8988T (cell line): Measurements from ENCODE around the gene NRDC.
"Not testable (repeated sequence)": the region's sequence is repeated elsewhere in the genome, so short reads cannot be mapped to it uniquely, and the experiment has no call there.

Experiments used
- DNase-seq: peaks from one replicate; pipeline ENCODE4 v3.0.0; 2011

The NRDC gene

DNA sequence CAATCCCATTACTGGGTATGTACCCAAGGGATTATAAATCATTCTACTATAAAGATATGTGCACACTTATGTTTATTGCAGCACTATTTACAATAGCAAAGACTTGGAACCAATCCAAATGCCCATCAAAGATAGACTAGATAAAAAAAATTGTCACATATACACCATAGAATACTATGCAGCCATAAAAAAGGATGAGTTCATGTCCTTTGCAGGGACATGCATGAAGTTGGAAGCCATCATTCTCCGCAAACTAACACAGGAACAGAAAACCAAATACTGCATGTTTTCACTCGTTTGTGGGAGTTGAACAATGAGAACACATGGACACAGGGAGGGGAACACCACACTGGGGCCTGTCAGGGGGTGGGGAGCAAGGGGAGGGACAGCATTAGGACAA is 16.2 kb upstream of the NRDC start:
- DNase-seq: not testable (repeated sequence)

DNA sequence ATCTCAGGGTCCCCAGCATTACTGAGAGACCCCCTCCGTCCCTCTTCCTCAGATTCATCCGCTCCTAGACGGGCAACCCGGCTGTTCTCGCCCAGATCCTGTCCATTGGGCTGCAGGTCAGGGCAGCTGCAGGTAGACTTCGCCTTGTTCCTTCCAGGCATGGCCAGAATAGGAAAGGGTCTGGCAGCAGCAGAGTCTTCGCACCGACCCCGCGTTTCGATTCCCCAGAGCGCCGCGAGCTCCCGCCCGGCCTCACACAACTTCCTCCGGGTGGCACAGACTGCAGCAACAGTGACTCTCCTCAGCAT is 265 bp downstream of the NRDC start:
- no peak for DNase-seq

DNA sequence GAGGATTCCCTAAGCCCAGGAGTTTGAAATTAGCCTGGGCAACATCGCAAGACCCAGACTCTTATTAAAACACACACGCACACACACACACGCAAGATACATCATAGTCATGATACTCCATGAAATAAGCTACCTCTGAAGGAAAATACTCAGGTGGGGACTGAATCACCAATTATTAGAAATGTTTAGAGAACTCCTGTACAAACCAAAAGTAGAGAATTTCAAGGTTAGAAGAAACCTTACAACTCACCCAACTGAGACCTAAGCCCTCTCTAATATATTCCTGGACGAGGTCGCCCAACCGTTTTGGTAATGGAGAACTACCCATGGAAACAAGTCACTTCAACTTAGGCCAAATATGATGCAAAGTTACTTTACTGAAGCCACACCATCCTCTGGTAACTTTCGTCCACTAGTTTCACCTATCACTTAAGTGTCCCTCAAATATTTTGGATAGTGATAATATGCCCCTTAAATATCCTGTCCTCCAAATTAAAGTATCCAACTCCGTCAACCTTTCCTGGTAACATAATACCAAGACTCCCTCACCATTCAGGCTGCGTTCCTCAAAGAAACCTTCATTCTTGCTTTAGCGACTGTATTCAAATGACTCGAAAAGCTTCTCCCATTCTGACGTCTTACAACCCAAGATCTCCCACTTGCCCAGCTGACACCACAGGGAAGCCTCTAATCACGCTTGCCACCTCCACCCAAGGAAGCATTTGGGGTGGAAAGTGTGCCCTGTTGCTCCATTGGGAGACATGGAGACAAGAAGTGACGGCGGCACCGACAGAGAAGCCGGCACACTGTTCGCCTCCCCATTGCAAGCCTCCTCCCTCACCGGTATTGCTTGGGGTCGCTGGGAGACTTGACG is 856 bp downstream of the NRDC start:
- DNase-seq: no peak

DNA sequence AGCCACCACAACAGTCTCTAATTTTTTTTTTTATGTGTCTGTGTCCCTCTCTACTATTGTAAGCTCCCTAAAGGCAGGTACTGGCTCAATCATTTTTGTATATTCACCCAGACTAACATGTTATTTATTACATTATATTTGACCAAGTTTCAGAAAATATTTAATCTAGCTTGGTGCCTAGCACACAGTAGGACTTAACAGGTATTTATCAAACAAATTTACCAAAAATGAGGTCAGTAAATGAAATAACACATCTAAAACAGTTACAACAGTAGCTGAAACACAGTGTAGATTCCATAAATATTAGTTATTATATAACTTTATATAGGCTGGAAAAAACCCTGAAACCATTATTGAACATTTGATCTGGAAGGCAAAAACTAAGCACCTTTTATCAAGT is 2.7 kb downstream of the NRDC start:
- no peak for DNase-seq

DNA sequence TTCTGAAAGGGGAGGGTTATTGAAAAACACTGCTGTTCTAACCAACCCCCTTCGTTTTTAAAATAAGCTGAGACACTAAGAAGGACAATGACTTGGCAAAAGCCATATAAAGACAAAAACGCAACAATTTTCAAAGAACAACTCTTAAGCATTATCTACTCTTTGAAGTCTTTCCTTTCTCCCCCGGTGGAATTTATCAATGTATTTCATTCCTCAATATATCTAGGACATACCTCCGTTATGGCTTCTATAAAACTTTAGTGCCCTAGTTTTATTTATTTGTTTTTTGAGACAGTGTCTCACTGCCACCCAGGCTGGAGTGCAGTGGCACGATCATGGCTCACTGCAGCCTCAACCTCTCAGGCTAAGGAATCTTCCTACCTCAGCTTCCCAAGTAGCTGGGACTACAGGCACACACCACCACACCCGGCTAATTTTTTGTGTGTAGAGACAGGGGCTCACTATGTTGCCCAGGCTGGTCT is 3.2 kb downstream of the NRDC start:
- DNase-seq: no peak

DNA sequence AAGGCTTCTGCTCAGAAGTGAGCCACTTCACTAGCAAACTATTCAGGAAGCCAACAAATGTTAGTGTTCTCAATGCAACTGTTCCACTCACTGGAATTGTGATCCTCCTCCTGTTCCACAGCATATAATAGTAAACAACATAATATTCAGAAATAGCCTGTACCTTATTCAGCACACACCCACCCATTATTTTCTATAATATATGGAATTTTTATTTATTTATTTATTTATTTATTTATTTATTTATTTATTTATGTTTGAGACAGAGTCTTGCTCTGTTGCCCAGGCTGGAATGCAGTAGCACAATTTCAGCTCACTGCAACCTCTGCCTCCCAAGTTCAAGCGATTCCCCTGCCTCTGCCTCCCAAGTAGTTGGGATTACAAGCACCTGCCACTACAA is 5.3 kb downstream of the NRDC start:
- not testable (repeated sequence) for DNase-seq

DNA sequence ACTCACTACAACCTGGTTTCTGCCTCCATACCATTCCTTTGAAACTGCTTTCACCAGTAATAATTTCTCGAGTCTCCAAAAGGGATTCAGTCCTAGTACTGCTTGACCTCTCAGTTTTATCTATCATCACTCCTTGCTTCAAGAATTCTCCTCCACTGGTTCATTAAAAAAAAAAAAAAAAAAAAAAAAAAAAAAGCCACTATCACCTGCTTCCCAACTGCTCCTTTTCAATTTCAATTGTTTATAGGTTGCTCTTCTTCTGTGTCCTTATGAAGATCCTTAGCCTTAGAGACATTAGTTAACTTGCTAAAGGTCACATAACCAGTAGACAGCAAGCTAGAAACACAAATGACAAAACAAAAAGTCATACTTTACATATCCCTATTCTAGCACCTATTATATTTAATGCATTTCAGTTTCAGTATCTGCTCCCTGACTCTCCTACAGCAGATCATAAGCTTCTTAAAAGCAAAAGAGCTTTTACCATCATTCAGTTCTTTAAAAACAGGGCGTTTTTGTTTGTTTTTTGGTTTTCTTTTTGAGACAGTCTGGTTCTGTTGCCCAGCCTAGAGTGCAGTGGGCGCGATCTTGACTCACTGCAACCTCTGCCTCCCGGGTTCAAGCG is 7.1 kb downstream of the NRDC start:
- no peak for DNase-seq

DNA sequence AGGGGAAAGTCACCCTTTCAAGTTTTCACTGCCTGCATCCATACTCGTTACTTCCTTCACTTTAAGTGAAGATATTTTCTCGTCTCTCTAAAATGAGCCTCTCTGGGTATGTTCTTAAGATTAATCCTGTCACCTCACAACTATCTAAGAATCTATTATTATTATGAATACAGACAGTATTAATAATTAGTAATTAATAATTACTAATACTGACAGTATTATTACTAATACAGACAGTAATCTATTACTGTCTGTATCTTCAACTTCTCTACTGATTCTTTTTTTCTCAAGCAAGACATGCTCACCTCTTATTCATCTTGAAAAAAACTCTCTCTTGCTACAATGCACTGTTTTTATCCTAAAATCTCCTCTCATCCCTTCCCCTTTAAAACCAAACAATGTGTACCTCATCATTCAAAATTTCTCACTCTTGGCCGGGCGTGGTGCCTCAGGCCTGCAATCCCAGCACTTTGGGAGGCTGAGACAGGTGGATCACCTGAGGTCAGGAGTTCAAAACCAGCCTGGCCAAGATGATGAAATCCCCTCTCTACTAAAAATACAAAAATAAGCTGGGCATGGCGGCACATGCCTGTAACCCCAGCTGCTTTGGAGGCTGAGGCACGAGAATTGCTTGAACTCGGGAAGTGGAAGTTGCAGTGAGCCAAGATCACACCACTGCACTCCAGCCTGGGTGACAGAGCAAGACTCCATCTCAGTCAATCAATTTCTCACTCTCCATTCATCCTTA is 7.8 kb downstream of the NRDC start:
- DNase-seq: no peak

DNA sequence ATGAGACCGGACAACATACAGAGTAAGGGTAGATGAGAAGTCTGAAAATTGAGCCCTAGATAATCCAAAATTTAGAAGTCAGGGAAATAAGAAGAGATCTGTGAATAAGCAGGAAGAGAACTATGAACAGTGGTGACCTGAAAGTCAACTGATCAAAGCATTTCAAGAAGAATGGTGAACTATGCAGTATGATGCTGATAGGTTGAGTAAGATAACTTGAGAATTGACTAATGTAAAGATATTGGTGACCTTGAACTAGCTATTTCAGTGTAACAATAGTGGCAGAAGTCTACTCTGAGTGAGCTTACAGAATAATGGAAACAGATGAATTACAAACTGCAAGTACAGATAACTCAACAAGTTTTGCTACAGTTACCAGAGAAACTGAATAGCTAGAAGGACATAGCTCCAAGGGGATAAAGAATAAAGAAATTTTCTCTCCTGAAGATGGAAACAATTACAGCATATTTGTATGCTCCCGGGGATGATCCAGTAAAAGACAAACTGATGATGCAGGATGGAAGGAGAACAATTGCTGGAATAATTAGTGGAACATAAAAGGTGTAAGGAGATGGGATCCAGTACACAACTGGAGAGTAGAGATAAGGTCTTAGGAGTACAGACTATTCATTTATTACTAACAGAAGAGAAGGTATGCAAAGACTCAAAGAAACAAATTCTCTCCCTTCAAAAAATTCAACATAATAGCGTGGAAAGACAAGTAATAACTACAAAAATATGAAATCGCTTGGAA is 10.9 kb downstream of the NRDC start:
- no peak for DNase-seq

DNA sequence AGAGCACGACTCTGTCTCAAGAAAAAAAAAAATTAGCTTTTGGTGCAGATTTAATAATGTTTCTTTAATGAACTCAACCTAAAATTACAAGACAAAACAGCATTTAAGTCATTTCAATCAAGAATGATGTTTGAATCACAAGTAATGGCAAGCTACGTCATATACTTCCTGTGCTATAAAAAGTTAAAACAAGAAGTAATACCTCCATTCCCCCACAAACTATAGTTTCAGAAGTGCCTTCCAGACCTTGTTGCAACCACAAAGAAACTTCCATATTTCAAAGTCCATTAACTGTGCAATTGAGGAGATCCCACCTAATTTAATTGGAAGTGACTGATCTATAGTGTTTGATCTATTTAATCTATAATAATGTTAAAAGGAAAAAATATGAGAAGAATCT is 15.1 kb downstream of the NRDC start:
- no peak for DNase-seq

DNA sequence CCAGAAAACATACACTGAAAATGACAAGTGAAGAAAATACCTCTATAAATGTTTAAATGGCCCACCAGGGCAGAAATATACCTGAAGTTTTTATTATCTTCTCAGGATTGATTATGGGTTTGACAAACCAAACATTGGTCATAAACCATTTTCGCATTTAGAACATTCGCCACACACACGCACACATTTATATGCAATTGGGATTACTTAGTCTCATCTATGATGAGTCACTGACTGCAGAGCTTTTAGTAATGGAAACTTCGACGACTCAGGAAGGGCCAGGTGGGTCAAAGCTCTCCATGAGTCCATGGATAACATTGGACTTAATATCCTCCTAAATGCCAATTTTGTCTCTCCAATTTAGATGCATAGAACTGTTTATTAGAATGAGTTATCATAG is 16.9 kb downstream of the NRDC start:
- no peak for DNase-seq

DNA sequence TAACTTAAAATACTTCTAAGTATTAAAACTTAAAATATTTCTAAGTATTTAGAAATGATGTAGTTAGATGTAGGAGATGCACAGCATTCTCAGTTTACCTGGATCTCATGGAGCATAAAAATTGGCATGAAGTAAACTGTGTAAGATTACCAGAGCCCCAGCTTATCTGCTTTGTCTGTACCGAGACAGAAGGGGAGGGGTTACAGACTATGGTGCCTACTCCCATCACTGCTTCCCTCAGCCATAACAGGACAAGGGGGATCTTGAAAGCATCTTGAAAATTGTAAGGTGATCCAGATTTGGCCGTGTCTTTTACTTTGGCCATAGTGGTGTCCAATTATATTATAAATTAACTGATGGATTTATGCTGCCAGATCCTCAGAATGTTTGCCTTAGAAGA is 18.8 kb downstream of the NRDC start:
- DNase-seq: no peak

DNA sequence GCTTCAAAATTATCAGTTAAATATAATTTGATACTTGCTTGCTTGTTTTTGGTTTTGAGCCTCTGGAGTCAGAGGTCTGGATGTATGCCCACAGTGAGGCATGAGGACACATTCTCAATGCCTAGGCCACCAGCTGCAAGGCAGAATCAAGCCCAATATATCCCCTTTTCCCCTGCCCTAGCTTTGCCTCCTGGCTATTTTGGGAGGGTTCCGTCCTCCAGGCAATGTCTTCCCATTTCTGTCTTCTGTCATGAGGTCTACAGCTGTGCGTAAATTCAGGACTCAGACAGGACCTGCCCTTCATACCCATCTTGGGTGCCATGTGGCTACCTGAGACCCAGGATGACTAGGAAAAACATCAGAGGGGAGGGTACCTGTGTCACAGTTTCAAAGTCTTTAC is 19.2 kb downstream of the NRDC start:
- no peak for DNase-seq

DNA sequence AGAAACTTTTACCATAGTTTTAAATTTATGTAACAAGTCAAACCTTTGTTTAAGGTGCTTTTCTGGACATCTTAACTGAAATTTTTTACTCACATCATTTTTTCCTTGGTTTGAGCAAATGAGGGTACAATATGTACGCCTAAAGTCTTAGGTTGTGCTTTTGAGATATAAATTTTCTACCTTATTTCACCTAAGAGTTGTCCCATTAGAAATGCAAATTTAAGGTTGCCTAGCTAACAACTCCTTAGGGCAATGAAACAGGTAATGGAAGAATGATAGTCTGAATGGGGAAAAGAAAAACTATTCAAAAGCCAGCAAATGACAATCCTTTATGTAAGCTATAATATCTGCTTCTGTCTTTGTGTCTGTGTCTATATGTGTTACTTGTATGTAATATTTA is 19.6 kb downstream of the NRDC start:
- DNase-seq: no peak

DNA sequence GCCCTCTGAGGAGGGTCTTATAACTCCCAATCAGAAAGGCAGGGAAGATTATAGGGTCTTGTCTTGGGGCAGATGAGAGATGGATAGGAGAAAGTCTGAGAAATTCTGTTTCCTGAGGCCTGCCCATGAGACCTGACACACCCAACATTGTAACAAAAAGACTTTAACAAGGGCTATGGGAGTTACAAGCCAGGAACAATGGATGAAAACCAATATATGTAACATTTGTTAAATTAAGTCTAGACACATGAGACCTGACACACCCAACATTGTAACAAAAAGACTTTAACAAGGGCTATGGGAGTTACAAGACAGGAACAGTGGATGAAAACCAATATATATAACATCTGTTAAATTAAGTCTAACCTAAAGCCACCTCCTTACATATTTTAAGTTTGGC is 21.8 kb downstream of the NRDC start:
- no peak for DNase-seq

DNA sequence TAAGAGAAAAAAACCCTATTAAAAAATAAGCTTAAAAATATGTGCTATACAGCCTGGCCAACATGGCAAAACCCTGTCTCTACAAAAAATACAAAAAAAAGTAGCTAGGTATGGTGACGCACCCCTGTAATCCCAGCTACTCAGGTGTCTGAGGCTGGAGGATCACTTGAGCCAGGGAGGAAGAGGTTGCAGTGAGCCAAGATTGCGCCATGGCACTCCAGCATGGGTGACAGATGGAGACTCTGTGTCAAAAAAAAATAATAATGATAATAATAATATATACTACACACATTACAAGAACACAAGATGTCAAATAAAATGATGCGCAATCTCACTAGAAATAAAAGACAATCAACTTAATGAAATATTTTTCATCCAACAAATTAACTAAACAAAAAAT is 22.9 kb downstream of the NRDC start:
- DNase-seq: no peak

DNA sequence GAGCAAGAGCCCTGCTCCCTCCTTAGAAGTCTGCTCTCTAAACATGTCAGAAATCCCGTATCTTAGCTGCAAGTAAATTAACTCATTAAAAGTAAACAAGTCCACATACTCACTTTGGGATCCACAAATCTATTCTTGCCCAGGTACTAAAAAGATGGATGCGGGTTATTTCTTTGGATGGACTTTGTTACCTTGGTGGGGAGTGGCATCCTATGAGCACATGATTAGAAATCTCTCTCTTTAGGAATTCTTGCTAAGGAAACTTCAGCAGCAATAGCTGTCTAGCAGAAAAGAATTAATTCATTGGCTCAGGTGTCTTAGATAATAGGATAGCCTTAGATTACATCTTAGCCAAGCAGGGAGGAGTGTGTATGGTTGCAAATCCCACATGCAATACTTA is 25.2 kb downstream of the NRDC start:
- DNase-seq: no peak

DNA sequence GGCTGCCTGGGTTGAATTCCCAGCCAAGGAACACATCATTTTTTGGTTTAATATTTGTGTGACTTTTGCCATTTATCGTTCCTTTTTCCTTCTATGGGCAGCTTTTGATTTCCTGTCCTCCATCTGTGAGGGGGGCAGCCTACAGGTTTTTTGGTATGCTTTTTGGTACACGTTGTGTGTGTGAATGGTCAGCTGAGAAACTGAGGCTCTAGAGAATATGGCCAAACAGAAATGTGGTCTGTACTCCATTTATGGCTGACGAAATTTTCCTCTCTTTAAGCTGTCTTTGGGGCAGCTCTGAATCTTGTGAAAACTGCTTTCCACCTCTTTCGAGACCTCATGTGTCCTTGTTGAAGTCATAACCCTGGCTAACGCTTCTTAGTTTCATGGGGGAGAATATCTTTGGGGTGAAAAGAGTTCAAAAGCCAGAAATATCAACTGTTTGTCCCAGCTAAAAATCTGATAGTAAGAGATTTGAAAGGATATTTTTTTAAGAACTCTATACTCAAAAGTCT is 26.6 kb downstream of the NRDC start:
- DNase-seq: no peak

DNA sequence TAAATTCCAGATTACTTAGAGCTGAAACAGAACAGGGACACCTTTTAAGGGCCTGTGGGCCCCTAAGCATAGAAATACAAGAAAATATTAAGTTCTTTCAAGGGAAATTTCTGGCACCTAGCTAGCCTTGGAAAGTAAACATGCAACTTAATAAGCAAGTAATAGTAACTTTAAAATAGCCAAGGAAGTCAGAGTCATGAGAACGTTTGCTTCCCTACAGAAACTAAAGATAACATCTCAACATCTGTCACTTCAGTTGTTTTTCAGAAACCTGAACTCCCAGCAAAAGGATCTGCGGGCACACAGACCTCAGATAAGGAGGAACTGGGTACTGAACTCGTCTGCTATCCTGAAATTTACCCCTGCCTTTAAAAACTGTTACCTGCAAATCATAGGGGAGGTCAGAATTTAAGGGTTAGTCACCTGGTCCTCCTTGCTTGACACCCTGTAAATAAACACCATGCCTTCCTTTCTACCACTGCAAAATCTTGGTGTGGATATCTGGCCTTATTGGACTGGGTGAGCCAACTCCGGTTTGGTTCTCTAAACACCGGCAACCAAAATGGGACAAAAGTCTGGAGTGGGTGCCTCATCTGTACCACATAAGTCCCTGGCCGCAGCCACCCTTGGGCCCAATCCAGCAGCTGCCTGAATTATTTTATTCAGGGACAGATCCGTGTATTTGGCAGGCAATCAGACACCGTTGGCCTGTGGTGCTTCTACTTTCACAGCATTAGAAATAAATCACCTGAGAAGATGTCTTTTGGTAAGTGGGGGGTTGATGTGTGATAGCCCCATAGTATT is 27.9 kb downstream of the NRDC start:
- DNase-seq: no peak

DNA sequence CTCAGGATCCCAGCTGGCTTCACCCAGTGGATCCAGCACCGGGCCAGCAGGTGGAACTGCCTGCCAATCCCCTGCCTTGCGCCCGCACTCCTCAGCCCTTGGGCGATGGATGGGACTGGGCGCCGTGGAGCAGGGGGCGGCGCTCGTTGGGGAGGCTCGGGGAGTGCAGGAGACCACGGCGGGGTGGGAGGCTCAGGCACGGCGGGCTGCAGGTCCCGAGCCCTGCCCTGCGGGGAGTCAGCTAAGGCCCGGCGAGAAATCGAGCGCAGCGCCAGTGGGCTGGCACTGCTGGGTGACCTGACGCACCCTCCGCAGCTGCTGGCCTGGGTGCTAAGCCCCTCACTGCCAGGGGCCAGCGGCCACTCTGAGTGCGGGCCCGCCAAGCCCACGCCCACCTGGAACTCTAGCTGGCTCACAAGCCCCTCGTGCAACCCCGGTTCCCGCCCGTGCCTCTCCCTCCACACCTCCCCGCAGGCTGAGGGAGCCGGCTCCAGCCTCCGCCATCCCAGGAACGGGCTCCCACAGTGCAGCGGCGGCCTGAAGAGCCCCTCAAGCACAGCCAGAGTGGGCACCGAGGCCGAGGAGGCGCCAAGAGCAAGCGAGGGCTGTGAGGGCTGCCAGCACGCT is 31.1 kb downstream of the NRDC start:
- DNase-seq: no peak

DNA sequence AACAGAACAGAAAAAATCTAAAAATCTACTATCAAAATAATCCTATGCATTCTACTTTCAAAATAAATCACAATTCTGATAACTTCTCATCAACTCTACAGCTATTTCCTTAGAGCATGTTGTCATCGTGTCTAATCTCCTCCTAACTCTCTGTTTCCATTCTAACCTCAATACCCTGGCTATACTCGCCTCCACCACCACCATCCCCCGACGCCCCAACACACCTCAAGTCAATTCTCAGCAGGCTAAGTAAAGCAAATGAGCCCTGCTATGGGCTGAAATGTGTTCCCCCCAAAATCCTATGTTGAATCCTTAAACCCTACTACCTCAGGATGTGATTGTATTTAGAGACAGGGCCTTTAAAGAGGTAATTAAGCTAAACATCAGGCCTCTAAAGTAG is 34.6 kb downstream of the NRDC start:
- DNase-seq: no peak

DNA sequence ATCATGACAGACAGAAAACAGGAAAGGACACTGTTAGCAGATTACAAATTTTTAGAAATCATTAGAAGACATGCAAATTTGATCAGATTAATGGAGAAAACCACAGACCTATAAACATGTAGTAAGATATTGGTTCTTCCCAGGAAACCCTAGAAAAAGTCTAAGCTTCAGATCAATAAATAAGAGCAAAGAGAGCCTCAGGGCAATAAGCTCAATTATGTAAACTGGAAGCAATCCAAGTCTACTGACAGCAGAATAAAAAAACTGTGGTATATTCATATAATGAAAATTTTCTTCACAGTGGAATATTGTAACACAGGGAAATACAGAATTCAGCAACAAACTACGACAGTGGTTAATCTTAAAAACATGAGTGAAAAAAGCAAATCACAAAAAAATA is 36.3 kb downstream of the NRDC start:
- DNase-seq: no peak
